Gastrocnemius medialis (tissue), 4 donors: Measurements from ENCODE around the gene LSG1.
A peak's percentile ranks its signal among the peaks of the same experiment; 100 is the strongest.

Experiments
- CTCF ChIP-seq, 5 experiments: fragments of 450-650 bp in 3 of 5; fragments of 200-600 bp in 2 of 5; sonication (generic) in 2 of 5; IDR thresholded peaks in 4 of 5; conservative IDR thresholded peaks in 1 of 5; 1 replicate in 4 of 5; 2 replicates in 1 of 5; pipeline ENCODE4 v1.5.1; 2016 to 2019; ENCODE audit warnings: antibody characterized with exemption in 5 of 5, mild to moderate bottlenecking in 3 of 5, moderate library complexity in 3 of 5
- POLR2A ChIP-seq, 2 donors: fragments of 450-650 bp; IDR thresholded peaks; one replicate each; pipeline ENCODE4 v1.6.1; 2017; ENCODE audit warnings: antibody characterized with exemption in 2 of 2, mild to moderate bottlenecking in 2 of 2, moderate library complexity in 2 of 2

- TF ChIP-seq CTCF (IDR thresholded peaks at IDR 0.05 in 4 of 5, conservative IDR thresholded peaks at IDR 0.05 in 1 of 5) (peak in 3 of 5 experiments; percentile 17 to 27 (median 19)), POLR2A (IDR thresholded peaks at IDR 0.05) (peak; percentile 97 to 99)
Observed at GRCh38 chr3:194685718-194686413, 13.9 kb upstream of the LSG1 start, which contains the start of gene FAM43A.
